ENCODE data around the gene KHDRBS2. TPM values are rescaled to one million over a fixed set of nuclear protein-coding genes. Genes with fewer than 3 reads are reported as not detected.
"Not testable (repeated sequence)": the region's sequence is repeated elsewhere in the genome, so short reads cannot be mapped to it uniquely, and the experiment has no call there.

KHDRBS2 gene
- total RNA-seq, 1 donor from 2014 or later = not detected

- Histone ChIP-seq H3K4me3 (no peak overlapping the region), H3K36me3 (no peaks in the 10 kb centered on the region), H3K9me3 (no peaks in the 10 kb centered on the region), H3K27ac (no peak overlapping the region), H3K4me1 (no peaks in the 10 kb centered on the region), H3K27me3 (no peaks in the 10 kb centered on the region)
- no peak for DNase-seq (ENCODE audit: low spot score in 2 of 2)
- TF ChIP-seq CTCF (IDR thresholded peaks at IDR 0.05) = no peak
- intact Hi-C loops (cut with DNase I) = no loop called here
Observed at GRCh38 chr6:61833176-61833755, 452.8 kb downstream of the KHDRBS2 start.

GRCh38 chr6:61817716-61818115 is 468.3 kb downstream of the KHDRBS2 start:
- no peak for DNase-seq (ENCODE audit: low spot score in 2 of 2)
- Histone ChIP-seq H3K36me3 (no peaks in the 10 kb centered on the region), H3K9me3 (no peaks in the 10 kb centered on the region), H3K4me3 (no peak overlapping the region), H3K27me3 (no peaks in the 10 kb centered on the region), H3K4me1 (no peaks in the 10 kb centered on the region), H3K27ac (no peak overlapping the region)
- TF ChIP-seq CTCF (IDR thresholded peaks at IDR 0.05) = no peak
- intact Hi-C loops (cut with DNase I) = no loop called here

GRCh38 chr6:61810047-61810446 is 476.0 kb downstream of the KHDRBS2 start:
- TF ChIP-seq CTCF (IDR thresholded peaks at IDR 0.05) = no peak
- no peaks in the 10 kb centered on the region for H3K36me3 ChIP-seq
- no peaks in the 10 kb centered on the region for H3K27me3 ChIP-seq
- H3K4me1 ChIP-seq = no peaks in the 10 kb centered on the region
- DNase-seq (ENCODE audit: low spot score in 2 of 2) = no peak
- no peak overlapping the region for H3K4me3 ChIP-seq
- no peak overlapping the region for H3K27ac ChIP-seq
- intact Hi-C loops (cut with DNase I) = no loop called here
- H3K9me3 ChIP-seq = no peaks in the 10 kb centered on the region

- no peak overlapping the region for H3K27ac ChIP-seq
- H3K4me1 ChIP-seq = no peaks in the 10 kb centered on the region
- no peaks in the 10 kb centered on the region for H3K9me3 ChIP-seq
- H3K27me3 ChIP-seq = no peaks in the 10 kb centered on the region
- intact Hi-C loops (cut with DNase I) = no loop called here
- peak in 1 of 3 experiments; percentile 31 for TF ChIP-seq CTCF (IDR thresholded peaks at IDR 0.05)
- no peaks in the 10 kb centered on the region for H3K36me3 ChIP-seq
- DNase-seq (ENCODE audit: low spot score in 2 of 2) = no peak
- no peak overlapping the region for H3K4me3 ChIP-seq
Observed at GRCh38 chr6:61809004-61809595, 476.9 kb downstream of the KHDRBS2 start.

GRCh38 chr6:61787998-61788397 is 498.0 kb downstream of the KHDRBS2 start:
- intact Hi-C loops (cut with DNase I) = no loop called here
- Histone ChIP-seq H3K36me3 (no peaks in the 10 kb centered on the region), H3K4me3 (no peak overlapping the region), H3K9me3 (no peaks in the 10 kb centered on the region), H3K4me1 (no peaks in the 10 kb centered on the region), H3K27me3 (no peaks in the 10 kb centered on the region), H3K27ac (no peak overlapping the region)
- no peak for DNase-seq (ENCODE audit: low spot score in 2 of 2)
- TF ChIP-seq CTCF (IDR thresholded peaks at IDR 0.05) = no peak

- H3K27me3 ChIP-seq; DNase-seq (ENCODE audit: low spot score in 2 of 2); intact Hi-C loops (cut with DNase I); H3K4me3 ChIP-seq; H3K9me3 ChIP-seq; H3K27ac ChIP-seq; H3K4me1 ChIP-seq; H3K36me3 ChIP-seq: not testable (repeated sequence)
Observed at GRCh38 chr6:61769446-61769845, 516.6 kb downstream of the KHDRBS2 start.

Data from ascending aorta (tissue), 2 donors.